AG04450 (cell line): ENCODE data around the gene APOLD1. TPM values are rescaled to one million over a fixed set of nuclear protein-coding genes. Genes with fewer than 3 reads are reported as not detected.

Experiments used
- CTCF ChIA-PET: fragments of 300-600, 350-600 bp; formaldehyde crosslinking; extraction: SDS; loops from one replicate; lab custom pipeline; 2022; ENCODE audit warnings: antibody characterized with exemption, inconsistent platforms; lab: Charles Lee
- POLR2A ChIA-PET: fragments of 350-600 bp; formaldehyde crosslinking; extraction: SDS; loops from one replicate; lab custom pipeline; 2021; ENCODE audit warnings: antibody characterized with exemption, inconsistent platforms; lab: Yijun Ruan, JAX
- DNase-seq: peaks from one replicate; pipeline ENCODE4 v3.0.0-alpha.2; 2011; ENCODE audit warnings: low read depth, low spot score
- H3K27ac ChIP-seq: one replicate; pipeline ENCODE4 v1.5.1; 2012; ENCODE audit warnings: low read depth, low read length, control low read depth
- H3K27me3 ChIP-seq: one replicate; pipeline ENCODE4 v1.6.0; 2012; ENCODE audit warnings: low read length; ENCODE audit not compliant: control insufficient read depth, insufficient read depth
- H3K4me3 ChIP-seq: 2 replicates; pipeline ENCODE4 v1.5.1; 2011; ENCODE audit warnings: mild to moderate bottlenecking, low read depth, low read length, control low read depth
- H3K9me3 ChIP-seq: 2 replicates; pipeline ENCODE4 v1.5.1; 2012; ENCODE audit warnings: low read length; ENCODE audit not compliant: control insufficient read depth, insufficient read depth
- polyA plus RNA-seq: library from polyadenylated mRNA; depleted of rRNA; stranded (reverse); fragments of >200 nt; gene quantifications from 2 replicates; pipeline ENCODE4 v1.2.3, GENCODE V29; 2011; rRNA removed
- small RNA-seq: library from RNA; depleted of rRNA; stranded (forward); fragments of <200 nt; gene quantifications from one replicate; pipeline ENCODE3, GENCODE V24; 2012; ENCODE audit warnings: low read depth; ENCODE audit not compliant: insufficient read length
- TF ChIP-seq, protein P1 (sequence below): IDR thresholded peaks from 2 replicates; pipeline ENCODE4 v1.5.1; 2011; ENCODE audit warnings: low read depth, low read length, control low read depth, inconsistent platforms

The APOLD1 gene
- polyA plus RNA-seq, 1 experiment, result 2.6 TPM

DNA sequence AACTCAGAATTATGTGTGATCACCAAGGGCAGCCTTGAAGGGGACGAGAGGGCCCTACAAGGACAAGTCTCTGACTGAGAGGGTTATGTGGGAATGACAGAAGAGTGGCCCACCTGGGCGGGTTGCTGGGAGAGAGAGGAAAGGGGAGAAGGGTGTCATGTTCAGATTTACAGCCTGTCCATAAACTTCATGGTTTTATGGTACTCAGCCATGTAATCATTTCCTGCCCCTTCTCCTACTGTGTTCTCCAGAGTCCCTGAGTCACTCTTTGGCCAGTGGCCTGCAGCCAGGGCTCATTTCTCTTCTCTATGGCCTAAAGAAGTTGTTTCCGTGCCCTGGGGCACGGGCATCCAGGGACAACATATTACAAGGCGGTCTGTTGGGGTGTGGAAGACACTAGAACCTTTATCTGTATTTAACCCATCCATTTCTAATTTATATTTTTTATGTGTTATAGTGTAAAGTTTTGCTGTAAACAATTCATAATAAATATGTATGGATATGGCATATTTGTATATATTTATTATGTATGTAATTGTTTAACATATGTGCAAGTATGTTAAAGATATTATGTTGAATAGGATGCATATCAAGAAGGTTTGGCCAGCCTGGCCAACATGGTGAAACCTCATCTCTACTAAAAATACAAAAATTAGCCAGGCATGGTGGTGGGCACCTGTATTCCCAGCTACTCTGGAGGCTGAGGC is 54.6 kb downstream of the APOLD1 start:
- no peaks in the 10 kb centered on the region for H3K9me3 ChIP-seq
- peak; percentile 16 for DNase-seq
- no peaks in the 10 kb centered on the region for H3K27me3 ChIP-seq
- TF ChIP-seq, protein P1, sequence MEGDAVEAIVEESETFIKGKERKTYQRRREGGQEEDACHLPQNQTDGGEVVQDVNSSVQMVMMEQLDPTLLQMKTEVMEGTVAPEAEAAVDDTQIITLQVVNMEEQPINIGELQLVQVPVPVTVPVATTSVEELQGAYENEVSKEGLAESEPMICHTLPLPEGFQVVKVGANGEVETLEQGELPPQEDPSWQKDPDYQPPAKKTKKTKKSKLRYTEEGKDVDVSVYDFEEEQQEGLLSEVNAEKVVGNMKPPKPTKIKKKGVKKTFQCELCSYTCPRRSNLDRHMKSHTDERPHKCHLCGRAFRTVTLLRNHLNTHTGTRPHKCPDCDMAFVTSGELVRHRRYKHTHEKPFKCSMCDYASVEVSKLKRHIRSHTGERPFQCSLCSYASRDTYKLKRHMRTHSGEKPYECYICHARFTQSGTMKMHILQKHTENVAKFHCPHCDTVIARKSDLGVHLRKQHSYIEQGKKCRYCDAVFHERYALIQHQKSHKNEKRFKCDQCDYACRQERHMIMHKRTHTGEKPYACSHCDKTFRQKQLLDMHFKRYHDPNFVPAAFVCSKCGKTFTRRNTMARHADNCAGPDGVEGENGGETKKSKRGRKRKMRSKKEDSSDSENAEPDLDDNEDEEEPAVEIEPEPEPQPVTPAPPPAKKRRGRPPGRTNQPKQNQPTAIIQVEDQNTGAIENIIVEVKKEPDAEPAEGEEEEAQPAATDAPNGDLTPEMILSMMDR, result no peak
- no peak overlapping the region for H3K4me3 ChIP-seq
- ChIA-PET CTCF (interaction anchor here (0.6 kb wide), 1 partner anchor 38 kb away, joined by 7 read pairs; no protein-coding TSS in a partner anchor), POLR2A (no interaction called here)
- peak overlapping the region; percentile 70 for H3K27ac ChIP-seq

DNA sequence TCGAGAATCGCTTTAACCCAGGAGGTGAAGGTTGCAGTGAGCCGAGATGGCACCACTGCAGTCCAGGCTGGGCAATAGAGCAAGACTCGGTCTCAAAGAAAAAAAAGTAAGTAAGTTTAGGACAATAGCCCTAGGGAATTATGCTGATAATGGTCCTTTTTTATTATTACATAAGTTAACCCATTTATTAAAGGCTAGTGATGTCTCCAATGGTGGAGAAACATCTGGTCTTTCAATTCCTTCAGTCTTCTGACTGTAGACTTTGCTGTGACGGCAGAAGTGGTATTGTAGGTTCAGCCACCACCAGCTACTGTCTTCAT is 55.1 kb downstream of the APOLD1 start:
- TF ChIP-seq, protein P1, result no peak
- CTCF ChIA-PET, result interaction anchor here (0.6 kb wide), 1 partner anchor 39 kb away, joined by 7 read pairs; no protein-coding TSS in a partner anchor
- no peak for DNase-seq
- POLR2A ChIA-PET, result no interaction called here
- H3K27ac ChIP-seq, result no peak overlapping the region
- no peaks in the 10 kb centered on the region for H3K9me3 ChIP-seq
- H3K4me3 ChIP-seq, result no peak overlapping the region
- H3K27me3 ChIP-seq, result no peaks in the 10 kb centered on the region

Small RNA genes within 50 kb of the gene (small RNA-seq; reads per million reads assigned to genes)
- gene AC007215.1, result not detected
- gene MIR613, result not detected

Other genes starting within 250 kb of the APOLD1 start
- 11.1 and 12.8 TPM in 2 replicates for gene DUSP16, start 222.8 kb upstream of the APOLD1 start, polyA plus RNA-seq
- 24.2 and 31.0 TPM in 2 replicates for gene CREBL2, start 173.8 kb upstream of the APOLD1 start, polyA plus RNA-seq
- gene GPR19, start 89.5 kb upstream of the APOLD1 start, polyA plus RNA-seq, result 0.09 and 0.16 TPM in 2 replicates
- gene CDKN1B, start 68.3 kb upstream of the APOLD1 start, polyA plus RNA-seq, result 17.9 and 23.1 TPM in 2 replicates
- 91.3 and 113 TPM in 2 replicates for gene DDX47, start 27.7 kb downstream of the APOLD1 start, polyA plus RNA-seq
- gene GPRC5A, start 105.9 kb downstream of the APOLD1 start, polyA plus RNA-seq, result 117 and 118 TPM in 2 replicates
- not detected in 2 replicates for gene GPRC5D, start 166.5 kb downstream of the APOLD1 start, polyA plus RNA-seq
- 57.7 and 76.3 TPM in 2 replicates for gene HEBP1, start 214.6 kb downstream of the APOLD1 start, polyA plus RNA-seq